ENCODE data around the gene SLC26A8. TPM values are rescaled to one million over a fixed set of nuclear protein-coding genes. Genes with fewer than 3 reads are reported as not detected.
"Not testable (repeated sequence)": the region's sequence is repeated elsewhere in the genome, so short reads cannot be mapped to it uniquely, and the experiment has no call there.

Gene SLC26A8
- total RNA-seq, 2 donors from 2014 or later = 0.24 to 0.42 TPM

DNA sequence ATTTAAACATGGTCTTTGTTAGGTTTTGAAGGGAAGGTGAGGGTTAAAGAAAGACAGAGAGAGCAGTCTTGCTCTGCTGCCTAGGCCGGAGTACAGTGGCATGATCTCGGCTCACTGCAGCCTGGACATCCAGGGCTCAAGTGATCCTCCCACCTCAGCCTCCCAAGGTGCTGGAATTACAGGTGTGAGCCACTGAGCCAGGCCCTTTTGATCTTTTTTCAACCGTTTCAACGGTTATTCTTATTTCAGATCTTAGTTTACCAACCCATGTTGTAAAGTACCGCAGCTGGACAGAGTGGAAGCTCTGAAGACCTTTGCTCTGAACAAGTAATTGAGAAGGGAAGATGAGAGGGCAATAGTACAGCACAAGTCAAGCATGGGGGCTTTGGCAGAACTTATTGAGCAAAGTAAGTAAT lies 102.3 kb downstream of the SLC26A8 start:
- intact Hi-C loops (cut with DNase I) = no loop called here
- no peak for DNase-seq (ENCODE audit: low spot score)

DNA sequence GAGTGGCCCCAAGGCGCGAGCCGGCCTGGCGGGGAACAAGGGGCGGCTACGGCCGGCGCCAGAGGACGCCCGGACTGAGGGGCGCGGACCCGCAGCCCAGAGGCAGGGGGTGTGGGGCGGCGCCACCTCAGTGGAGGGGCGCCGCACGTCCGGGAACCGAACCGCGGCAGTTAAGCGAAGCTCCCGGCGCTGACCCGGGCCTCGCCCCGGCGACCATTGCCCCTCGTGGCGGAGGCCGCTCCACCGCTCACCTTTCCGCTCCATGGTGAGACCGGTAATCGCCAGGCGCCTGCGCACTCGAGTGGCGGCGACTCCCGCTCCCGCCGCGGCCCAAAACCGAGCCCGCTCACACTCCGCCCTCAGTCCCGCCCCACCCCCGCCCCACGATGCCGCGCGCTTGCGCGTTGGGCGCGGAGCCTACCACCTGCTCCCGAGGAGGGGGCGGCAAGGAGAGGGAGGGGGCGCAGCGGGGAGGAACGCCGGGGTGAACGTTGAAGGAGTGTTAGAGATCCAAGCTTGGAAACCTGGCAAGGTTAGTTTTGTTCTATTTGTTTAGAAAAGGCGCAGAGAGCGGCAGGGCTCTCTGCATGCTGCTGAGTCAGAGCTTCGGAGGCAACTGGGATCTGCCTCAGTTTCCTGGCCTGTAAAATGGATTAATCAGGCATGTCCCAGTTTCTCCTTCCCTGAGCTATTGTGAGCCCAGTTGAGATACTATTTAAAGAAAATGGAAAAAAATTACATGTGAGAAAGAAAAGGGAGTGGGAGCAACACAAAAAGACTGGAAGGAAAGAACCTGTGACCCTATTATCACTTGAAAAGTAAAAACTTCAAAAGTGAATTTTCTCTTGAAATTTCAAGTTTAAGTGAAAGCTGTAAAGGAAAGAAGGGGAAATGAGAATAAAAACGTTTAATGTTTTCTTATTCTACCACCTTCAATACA lies 103.4 kb downstream of the SLC26A8 start, which contains the start of gene SRPK1:
Gene SRPK1, minus strand, starts transcription at position 306 of the 940 bp plus-strand sequence. Its CDS starts 42 bp downstream, at position 264.
- DNase-seq (ENCODE audit: low spot score) = peak; percentile 96
- intact Hi-C loops (cut with DNase I) = no loop called here

DNA sequence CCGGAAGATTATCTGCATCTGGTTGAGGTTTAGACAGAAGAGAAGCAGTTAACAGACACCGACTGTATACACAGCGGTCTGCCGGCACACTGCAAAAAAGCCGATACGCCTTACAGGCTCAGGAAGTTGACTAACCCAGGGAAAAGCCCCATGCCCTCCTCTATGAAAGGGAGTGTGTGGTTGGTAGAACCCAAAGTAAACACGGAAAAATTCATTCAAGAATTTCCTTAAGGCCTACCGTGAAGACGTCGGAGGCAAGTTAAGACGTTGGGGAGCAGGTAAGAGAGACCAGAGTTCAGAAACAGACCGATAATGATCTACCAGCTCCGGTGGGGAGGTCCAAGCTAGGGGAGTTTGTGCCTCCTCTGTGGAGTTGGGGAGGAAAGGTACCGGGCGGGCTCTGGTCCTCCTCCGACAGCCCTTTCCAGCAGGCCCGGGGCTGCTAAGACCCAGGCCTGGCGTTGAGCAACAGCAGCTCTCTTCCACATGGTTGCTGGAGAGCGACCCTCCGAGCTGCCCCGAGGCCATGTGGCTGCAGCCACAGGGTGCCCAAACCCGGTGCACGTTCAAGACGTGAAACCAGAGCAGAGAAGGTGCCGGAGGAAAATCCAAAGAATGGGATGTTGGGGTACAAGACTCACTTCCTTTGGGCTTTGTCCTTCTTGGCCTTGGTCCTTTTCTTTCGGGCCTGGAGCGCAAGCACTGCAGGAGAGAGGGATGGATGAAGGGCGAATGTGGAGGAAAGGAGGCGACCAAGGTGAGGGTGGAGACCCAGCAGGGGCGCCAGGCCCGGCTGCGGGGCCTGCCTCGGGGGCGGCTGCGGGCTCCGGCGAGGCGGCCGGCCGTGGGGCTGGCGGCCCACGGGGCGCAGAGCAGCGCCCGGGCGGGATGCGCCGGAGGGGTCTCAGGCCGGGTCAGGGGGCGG lies 104.4 kb downstream of the SLC26A8 start:
- no peak for DNase-seq (ENCODE audit: low spot score)
- intact Hi-C loops (cut with DNase I) = no loop called here

DNA sequence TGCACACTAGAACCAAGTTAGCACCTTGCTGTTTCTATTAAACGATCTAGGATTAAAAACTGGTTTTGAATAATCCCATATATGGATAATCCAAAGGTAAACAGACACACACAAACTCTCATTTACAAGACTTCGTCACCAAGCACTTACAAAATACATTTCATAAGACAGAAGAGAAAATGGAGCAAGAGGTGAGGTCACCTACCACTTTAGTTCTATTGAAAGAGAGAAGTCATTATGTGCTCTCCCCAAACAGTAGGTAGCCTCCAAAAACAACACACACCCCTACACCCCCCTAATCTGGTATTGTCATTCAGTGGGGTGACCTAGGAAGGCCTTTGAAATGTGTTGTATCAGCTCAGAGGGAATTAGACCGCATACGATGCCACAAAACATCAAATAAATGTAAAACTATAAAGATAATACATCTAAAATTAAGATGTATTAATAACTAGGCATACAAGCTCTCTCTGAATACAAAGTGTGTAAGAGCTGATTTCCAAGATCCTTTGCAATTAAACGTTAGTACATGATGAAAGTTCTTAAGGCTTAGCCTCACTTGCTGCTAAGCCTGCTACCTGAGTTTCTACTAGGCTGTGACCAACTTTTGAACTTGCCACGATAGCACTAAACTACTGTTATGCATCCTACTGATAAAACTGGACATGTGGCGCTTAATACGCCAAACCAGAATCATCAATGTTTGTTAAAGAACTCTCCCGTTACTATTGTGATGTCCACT lies 105.2 kb downstream of the SLC26A8 start:
- intact Hi-C loops (cut with DNase I) = no loop called here
- no peak for DNase-seq (ENCODE audit: low spot score)

DNA sequence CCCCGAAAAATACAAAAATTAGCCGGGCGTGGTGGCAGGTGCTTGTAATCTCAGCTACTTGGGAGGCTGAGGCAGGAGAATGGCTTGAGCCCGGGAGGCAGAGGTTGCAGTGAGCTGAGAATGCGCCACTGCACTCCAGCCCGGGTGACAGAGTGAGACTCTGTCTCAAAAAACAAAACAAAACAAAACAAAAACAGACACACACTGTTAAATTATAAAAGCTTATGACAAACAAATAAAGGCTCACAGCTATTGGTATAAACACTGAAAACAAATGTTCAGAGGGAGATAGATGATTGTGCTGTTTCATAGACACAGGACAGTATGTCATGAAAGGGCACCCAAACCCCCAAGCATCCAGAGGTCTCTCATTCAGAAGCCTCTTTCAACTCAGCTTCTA lies 107.5 kb downstream of the SLC26A8 start:
- DNase-seq (ENCODE audit: low spot score); intact Hi-C loops (cut with DNase I): not testable (repeated sequence)

DNA sequence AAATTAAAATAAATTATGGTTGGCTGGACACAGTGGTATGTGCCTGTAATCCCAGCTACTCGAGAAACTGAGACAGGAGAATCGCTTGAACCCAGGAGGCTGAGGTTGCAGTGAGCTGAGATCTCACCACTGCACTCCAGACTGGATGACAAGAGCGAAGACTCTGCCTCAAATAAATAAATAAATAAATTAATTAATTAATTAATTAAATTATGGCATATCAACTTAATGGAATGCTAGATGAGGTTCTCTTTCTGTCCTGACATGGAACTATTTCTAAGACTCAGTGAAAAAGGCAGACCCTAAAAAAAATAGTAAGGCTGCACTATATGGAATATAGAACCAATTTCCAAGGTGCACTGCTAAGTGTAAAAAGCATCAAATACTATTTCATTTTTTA lies 108.4 kb downstream of the SLC26A8 start:
- DNase-seq (ENCODE audit: low spot score) = no peak
- intact Hi-C loops (cut with DNase I) = no loop called here

DNA sequence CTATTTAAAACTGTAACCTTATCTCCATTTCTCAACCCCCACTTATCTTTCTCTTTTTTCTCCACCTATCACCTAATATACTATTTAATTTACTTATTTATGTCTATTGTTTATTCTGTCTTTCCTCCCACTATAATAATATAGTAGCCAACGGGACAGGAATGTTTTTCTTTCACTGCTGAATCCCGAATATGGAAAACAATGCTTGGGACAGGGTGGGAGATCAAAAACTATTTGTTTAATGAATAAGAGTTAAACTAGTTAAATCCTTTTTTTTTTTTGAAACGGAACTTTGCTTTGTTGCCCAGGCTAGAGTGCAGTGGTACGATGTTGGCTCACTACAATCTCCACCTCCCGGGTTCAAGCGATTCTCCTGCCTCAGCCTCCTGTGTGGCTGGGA lies 109.9 kb downstream of the SLC26A8 start:
- intact Hi-C loops (cut with DNase I) = no loop called here
- no peak for DNase-seq (ENCODE audit: low spot score)

DNA sequence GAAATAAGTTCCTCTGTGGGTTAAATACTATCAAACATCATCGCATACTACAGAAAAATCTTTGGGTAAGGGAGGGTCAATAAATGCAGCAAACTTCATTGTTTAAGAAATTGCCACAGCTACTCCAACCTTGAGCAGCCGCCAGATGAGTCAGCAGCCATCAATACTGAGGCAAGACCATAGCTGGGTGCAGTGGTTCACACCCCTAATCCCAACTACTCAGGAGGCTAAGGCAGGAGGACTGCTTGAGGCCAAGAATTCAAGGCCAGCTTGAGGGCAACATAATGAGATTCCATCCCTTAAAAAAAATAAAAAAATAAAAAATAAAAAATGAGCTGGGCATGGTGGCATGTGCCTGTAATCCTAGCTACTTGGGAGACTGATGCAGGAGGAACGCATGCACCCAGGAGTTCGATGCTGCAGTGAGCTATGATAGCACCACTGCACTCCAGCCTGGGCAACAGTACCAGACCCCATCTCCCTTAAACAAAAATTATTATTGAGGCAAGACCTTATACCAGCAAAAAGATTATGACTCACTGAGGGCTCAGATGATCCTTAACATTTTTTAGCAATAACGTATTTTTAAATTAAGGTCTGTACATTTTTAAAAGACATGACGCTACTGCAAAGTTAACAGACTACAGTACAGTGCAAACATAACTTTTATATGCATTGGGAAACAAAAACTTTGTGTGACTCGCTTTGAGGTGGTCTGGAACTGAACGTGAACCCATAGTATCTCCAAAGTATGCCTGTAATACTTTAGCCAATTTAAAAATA lies 112.4 kb downstream of the SLC26A8 start:
- DNase-seq (ENCODE audit: low spot score) = no peak
- intact Hi-C loops (cut with DNase I) = no loop called here

DNA sequence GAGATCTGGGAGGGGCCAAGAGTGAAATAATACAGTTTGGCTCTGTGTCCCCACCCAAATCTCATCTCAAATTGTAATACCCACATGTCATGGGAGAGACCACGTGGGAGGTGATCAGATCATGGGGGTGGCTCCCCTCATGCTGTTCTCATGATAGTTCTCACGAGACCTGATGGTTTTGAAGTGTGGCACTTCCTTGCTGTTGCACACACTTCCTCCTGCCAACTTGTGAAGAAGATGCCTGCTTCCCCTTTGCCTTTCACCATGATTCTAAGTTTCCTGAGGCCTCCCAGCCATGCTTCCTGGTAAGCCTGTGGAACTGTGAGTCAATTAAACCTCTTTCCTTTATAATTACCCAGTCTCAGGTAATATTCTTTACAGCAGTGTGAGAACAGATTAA lies 114.9 kb downstream of the SLC26A8 start:
- intact Hi-C loops (cut with DNase I); DNase-seq (ENCODE audit: low spot score): not testable (repeated sequence)

DNA sequence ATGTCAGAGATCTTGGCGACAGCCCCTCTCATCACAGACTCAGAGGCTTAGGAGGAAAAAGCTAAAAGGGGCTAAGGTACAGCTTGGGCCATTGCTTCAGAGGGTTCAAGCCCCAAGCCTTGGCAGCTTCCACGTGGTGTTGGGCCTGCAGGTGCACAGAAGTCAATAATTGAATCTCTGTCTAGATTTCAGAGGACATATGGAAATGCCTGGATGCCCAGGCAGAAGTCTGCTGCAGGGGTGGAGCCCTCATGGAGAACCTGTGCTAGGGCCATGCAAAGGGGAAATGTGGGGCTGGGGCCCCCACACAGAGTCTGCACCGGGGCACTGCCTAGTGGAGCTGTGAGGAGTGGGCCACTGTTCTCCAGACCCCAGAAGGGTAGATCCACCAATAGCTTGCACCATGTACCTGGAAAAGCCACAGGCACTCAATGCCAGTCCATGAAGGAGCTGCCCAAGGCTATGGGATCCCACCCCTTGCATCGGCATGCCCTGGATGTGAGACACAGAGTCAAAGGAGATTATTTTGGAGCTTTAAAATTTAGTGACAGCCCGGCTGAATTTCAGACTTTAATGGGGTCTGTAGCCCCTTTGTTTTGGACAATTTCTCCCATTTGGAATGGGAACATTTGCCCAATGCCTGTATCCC lies 115.6 kb downstream of the SLC26A8 start:
- DNase-seq (ENCODE audit: low spot score); intact Hi-C loops (cut with DNase I): not testable (repeated sequence)

DNA sequence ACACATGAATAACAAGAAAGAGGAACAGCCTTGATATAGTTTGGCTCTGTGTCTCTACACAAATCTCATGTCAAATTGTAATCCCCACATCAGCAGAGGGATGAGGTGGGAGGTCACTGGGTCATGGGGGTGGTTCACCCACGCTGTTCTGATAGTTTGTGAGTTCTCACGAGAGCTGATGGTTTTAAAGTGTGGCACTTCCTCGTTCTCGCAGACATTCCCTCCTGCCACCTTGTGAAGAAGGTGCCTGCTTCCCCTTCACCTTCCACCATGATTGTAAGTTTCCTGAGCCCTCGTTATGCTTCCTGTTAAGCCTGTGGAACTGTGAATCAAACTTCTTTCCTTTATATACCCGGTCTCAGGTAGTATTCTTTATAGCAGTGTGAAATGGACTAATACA lies 116.7 kb downstream of the SLC26A8 start:
- intact Hi-C loops (cut with DNase I) = no loop called here
- DNase-seq (ENCODE audit: low spot score) = no peak

DNA sequence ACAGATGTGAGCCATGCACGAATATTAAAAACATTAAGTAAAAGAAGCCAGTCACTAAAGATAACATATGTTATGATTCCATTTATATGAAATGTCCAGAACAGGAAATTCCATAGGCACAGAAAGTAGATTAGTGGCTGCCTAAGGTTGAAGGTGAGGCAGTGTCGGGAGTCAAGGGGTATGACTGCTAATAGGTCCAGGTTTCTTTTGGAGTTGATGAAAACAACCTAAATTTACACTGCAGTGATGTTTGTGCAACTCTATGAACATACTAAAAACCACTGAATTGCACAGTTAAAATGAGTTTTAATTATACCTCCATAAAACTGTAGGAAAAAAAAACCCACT lies 118.0 kb downstream of the SLC26A8 start:
- intact Hi-C loops (cut with DNase I) = no loop called here
- no peak for DNase-seq (ENCODE audit: low spot score)

DNA sequence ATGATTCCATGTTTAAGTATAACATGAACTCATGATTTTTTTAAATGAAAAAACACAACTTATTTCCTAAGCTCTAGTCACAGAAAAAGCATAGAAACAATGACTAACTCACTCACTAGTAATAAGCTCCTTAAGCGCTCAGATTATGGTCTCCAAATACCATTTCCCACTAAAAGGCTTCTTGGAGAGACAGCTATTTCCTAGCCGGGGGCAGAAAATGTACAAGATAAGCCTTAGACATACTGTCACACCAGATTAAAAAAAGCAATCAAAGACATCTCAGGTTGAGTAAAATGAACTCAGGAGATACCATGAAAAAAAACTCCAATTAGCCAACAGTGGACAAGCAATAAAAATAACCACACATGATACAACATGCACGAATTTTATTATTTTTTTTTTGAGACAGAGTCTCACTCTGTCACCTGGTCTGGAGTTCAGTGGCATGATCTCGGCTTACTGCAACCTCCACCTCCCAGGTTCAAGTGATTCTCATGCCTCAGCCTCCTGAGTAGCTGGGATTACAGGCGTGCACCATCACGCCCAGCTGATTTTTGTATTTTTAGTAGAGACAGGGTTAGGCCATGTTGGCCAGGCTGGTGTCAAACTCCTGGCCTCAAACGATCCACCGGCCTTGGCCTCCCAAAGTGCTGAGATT lies 118.5 kb downstream of the SLC26A8 start:
- intact Hi-C loops (cut with DNase I) = no loop called here

DNA sequence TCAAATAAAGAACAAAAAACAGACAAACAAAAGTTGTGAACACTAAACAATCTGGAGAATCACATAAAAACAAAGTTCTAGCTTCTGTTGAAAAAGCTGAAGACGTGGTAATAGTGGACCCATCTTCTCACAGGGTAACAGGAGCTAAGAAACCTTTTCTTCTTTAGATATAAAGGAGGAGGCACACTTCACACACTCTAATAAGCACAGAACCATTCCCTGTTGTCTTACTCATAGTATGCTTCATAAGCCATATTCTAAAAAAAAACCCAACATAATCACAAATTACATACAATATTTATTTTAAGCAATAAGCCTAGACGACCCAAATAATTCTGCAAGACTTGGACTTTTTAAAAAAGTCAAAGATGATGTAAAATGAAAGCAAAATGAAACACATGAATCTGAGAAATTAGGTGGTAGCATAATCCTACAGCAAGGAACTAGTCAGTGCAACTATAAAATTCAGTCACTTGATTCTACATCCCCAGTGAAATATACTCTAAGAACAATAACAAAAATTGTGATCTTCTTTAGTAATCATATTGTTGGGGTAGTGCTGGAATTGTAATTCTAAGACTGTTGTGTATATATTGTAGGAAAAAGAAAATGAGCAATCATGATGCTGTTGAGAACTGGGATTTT lies 119.2 kb downstream of the SLC26A8 start:
- intact Hi-C loops (cut with DNase I) = no loop called here
- DNase-seq (ENCODE audit: low spot score) = no peak

More for the DNA sequence above, 118.5 kb downstream of the SLC26A8 start:
- DNase-seq (ENCODE audit: low spot score) = no peak

DNA sequence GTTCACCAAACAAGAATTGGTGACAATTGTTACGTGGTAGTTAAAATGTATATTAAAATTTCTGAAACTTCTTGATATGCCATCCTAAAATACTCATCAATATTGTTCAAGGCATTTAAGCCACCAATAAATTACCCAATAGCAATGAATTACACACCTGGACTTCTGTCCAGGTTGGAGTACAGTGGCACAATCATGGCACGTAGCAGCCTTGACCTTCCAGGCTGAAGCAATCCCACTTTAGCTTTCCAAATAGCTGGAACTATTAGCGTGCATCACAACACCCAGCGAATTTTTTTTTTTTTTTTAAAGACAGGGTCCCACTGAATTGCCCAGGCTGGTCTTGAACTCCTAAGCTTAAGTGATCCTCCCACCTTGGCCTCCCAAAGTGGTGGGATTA lies 120.8 kb downstream of the SLC26A8 start:
- DNase-seq (ENCODE audit: low spot score) = no peak
- intact Hi-C loops (cut with DNase I) = no loop called here

DNA sequence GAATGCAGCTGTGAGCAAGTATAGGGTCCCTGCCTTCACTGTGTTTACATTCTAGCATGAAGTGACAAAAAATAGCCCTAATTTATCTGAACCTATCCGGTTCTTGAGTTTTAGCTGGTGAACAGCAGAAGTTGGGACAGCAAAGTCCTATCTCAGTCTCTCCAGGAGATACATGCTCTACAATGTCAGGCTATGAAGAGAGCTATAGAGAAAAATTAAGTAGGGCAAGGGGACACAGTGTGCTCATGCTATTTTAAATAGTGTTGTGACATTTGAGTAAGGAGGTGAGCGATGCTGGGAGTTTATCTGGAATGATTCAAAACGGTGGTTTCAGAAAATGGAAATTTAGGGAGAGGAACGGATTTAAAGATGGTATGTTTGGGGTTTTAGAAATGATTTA lies 124.0 kb downstream of the SLC26A8 start:
- intact Hi-C loops (cut with DNase I) = no loop called here
- DNase-seq (ENCODE audit: low spot score) = no peak

DNA sequence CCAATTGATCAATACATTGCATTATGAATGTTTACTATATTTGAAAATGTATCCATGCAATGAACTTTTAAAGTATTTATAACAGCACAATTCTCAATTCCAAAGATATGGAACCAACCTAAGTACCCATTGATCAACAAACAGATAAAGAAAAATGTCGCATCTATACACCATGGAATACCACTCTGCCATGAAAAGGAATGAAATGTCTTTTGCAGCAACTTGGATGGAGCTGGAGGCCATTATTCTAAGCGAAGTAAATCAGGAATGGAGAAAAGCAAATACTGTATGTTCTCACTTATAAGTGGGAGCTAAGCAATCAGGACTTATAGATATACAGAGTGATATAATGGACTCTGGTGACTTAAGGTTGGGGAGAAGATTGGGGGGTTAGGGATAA lies 126.4 kb downstream of the SLC26A8 start:
- DNase-seq (ENCODE audit: low spot score) = no peak
- intact Hi-C loops (cut with DNase I) = no loop called here

All from posterior vena cava (tissue), 2 donors.